GM12891 (cell line): ENCODE measurements around the gene ALG6.
"Not testable (repeated sequence)": the region's sequence is repeated elsewhere in the genome, so short reads cannot be mapped to it uniquely, and the experiment has no call there.

Source experiments
- POLR2A ChIP-seq: IDR thresholded peaks from 2 replicates; pipeline ENCODE4 v1.6.1; 2011; ENCODE audit warnings: low read depth, low read length, control low read depth
- POLR2AphosphoS5 ChIP-seq: IDR thresholded peaks from 2 replicates; pipeline ENCODE4 v1.6.1; 2011; ENCODE audit warnings: low read depth, low read length, control low read depth

DNA sequence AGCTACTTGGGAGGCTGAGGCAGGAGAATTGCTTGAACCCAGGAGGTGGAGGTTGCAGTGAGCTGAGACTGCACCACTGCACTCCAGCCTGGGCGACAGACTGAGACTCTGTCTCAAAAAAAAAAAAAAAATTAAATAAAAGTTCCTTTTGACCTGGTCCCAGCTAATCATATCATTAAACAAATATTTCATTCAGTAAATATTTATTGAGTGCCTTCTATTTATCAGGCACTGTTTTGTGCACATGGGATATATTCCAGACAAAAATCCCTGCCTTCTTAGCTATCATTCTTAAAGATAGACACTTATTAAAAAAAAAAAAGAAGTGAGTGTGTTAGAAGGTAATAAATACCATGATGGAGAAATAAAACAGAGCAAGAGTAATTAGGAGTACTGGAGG lies 53.3 kb downstream of the ALG6 start:
- not testable (repeated sequence) for TF ChIP-seq POLR2AphosphoS5, POLR2A
